Activated CD4-positive, alpha-beta T cell treated with anti-CD3 and anti-CD28 coated beads, Interleukin-2, amount 10 ng/mL, durations not matched to agents 24 days and 14 days (primary cell): ENCODE data around the gene PLCB3. TPM values are rescaled to one million over a fixed set of nuclear protein-coding genes. Genes with fewer than 3 reads are reported as not detected.

Experiments
- DNase-seq: peaks from one replicate; pipeline ENCODE4 v3.0.0; 2022
- H3K27ac Mint-ChIP-seq: one replicate; pipeline ENCODE4 v1.8.0; 2022; ENCODE audit warnings: mild to moderate bottlenecking, mixed read lengths
- H3K27me3 Mint-ChIP-seq: one replicate; pipeline ENCODE4 v1.8.0; 2022; ENCODE audit warnings: mixed read lengths
- H3K36me3 Mint-ChIP-seq: one replicate; pipeline ENCODE4 v1.8.0; 2022; ENCODE audit warnings: low read depth, mild to moderate bottlenecking, mixed read lengths
- H3K4me1 Mint-ChIP-seq: one replicate; pipeline ENCODE4 v1.8.0; 2021; ENCODE audit warnings: mixed read lengths
- H3K4me3 Mint-ChIP-seq: one replicate; pipeline ENCODE4 v1.8.0; 2022; ENCODE audit warnings: mild to moderate bottlenecking, moderate library complexity, mixed read lengths
- H3K9me3 Mint-ChIP-seq: one replicate; pipeline ENCODE4 v1.8.0; 2021; ENCODE audit warnings: mixed read lengths
- intact Hi-C: fragments of 100-400 bp; cut with micrococcal nuclease; formaldehyde crosslinking; loops from one replicate; pipeline ENCODE4 v1.15.1; 2023
- total RNA-seq: library from RNA; stranded (reverse); gene quantifications from 2 replicates; pipeline ENCODE4 v1.2.3, GENCODE V29; 2022

Gene PLCB3
- total RNA-seq, 1 donor from 2014 or later, result 16.6 TPM

DNA sequence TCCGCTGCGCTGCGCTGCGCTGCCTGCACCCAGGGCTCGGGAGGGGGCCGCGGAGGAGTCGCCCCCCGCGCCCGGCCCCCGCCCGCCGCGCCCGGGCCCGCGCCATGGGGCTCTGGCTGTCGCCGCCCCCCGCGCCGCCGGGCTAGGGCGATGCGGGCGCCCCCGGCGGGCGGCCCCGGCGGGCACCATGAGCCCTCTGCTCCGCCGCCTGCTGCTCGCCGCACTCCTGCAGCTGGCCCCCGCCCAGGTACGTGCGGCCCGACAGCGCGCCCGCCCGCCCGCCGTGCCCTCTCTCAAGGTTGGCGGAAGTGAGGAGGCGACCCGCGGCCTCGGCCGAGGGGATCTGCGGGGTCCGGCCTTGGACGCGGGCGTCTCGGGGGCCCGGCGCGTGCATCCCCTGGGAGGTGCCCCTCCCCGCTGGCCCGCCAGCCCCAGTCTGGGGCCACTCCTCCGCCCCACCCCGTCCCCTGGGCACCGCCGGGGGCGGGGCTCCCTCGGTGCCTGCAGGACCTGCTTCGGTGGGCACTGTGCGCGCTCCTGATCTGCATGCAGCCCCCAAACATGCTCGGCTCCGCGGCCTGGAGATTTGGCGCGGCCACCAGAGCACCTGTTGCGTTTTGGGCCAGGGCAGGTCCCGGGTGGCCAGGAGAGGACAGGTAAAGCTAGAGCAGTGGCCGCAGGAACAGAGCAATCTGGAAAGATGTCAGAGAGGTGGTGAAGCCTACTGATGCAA lies 16.5 kb upstream of the PLCB3 start:
- H3K36me3 Mint-ChIP-seq, result peaks cover 15% of the 10 kb centered on the region
- H3K4me1 Mint-ChIP-seq, result peaks cover 40% of the 10 kb centered on the region
- DNase-seq, result peak; percentile 88
- no peaks in the 10 kb centered on the region for H3K27me3 Mint-ChIP-seq
- H3K4me3 Mint-ChIP-seq, result peak overlapping the region; percentile 91
- no peaks in the 10 kb centered on the region for H3K9me3 Mint-ChIP-seq
- intact Hi-C loops, result no loop called here
- H3K27ac Mint-ChIP-seq, result peak overlapping the region; percentile 79

GRCh38 chr11:64235437-64236161 lies 15.7 kb upstream of the PLCB3 start:
- no peaks in the 10 kb centered on the region for H3K27me3 Mint-ChIP-seq
- H3K27ac Mint-ChIP-seq, result peak overlapping the region; percentile 79
- peak overlapping the region; percentile 91 for H3K4me3 Mint-ChIP-seq
- intact Hi-C loops, result no loop called here
- no peak for DNase-seq
- H3K9me3 Mint-ChIP-seq, result no peaks in the 10 kb centered on the region
- peaks cover 21% of the 10 kb centered on the region for H3K36me3 Mint-ChIP-seq
- H3K4me1 Mint-ChIP-seq, result peaks cover 46% of the 10 kb centered on the region

- intact Hi-C loops, result no loop called here
- no peak overlapping the region for H3K4me3 Mint-ChIP-seq
- no peak for DNase-seq
- H3K27ac Mint-ChIP-seq, result no peak overlapping the region
- no peaks in the 10 kb centered on the region for H3K9me3 Mint-ChIP-seq
- peaks cover 26% of the 10 kb centered on the region for H3K36me3 Mint-ChIP-seq
- H3K4me1 Mint-ChIP-seq, result peaks cover 40% of the 10 kb centered on the region
- no peaks in the 10 kb centered on the region for H3K27me3 Mint-ChIP-seq
Measured at GRCh38 chr11:64237484-64237951, 13.8 kb upstream of the PLCB3 start.

GRCh38 chr11:64238076-64238475 lies 13.3 kb upstream of the PLCB3 start:
- intact Hi-C loops, result no loop called here
- H3K4me3 Mint-ChIP-seq, result peak overlapping the region; percentile 9
- no peaks in the 10 kb centered on the region for H3K27me3 Mint-ChIP-seq
- H3K4me1 Mint-ChIP-seq, result peaks cover 42% of the 10 kb centered on the region
- no peaks in the 10 kb centered on the region for H3K9me3 Mint-ChIP-seq
- DNase-seq, result no peak
- peak overlapping the region; percentile 40 for H3K27ac Mint-ChIP-seq
- H3K36me3 Mint-ChIP-seq, result peaks cover 29% of the 10 kb centered on the region

DNA sequence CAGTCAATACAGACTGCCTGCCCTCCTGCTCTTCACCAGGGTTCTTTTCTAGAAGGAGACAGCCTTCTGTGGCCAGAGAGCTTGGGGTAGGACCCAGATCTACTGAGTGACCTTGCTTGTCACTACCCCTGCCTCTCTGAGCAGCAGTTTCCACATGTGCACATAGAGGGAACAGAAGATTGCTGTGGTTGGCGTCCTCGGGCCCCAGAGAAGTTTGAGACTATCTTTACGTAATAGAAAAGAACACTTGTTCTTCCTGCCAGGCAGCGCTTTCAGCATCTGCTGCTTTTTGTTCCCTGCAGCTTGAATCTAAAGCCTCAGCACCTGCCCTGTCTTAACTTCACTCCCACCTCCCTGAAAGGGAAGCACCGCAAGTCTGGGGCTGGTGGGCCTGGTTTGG lies 12.3 kb upstream of the PLCB3 start:
- intact Hi-C loops, result no loop called here
- peak overlapping the region; percentile 48 for H3K27ac Mint-ChIP-seq
- H3K36me3 Mint-ChIP-seq, result peaks cover 39% of the 10 kb centered on the region
- H3K27me3 Mint-ChIP-seq, result no peaks in the 10 kb centered on the region
- DNase-seq, result no peak
- no peak overlapping the region for H3K4me3 Mint-ChIP-seq
- no peaks in the 10 kb centered on the region for H3K9me3 Mint-ChIP-seq
- peaks cover 44% of the 10 kb centered on the region for H3K4me1 Mint-ChIP-seq

DNA sequence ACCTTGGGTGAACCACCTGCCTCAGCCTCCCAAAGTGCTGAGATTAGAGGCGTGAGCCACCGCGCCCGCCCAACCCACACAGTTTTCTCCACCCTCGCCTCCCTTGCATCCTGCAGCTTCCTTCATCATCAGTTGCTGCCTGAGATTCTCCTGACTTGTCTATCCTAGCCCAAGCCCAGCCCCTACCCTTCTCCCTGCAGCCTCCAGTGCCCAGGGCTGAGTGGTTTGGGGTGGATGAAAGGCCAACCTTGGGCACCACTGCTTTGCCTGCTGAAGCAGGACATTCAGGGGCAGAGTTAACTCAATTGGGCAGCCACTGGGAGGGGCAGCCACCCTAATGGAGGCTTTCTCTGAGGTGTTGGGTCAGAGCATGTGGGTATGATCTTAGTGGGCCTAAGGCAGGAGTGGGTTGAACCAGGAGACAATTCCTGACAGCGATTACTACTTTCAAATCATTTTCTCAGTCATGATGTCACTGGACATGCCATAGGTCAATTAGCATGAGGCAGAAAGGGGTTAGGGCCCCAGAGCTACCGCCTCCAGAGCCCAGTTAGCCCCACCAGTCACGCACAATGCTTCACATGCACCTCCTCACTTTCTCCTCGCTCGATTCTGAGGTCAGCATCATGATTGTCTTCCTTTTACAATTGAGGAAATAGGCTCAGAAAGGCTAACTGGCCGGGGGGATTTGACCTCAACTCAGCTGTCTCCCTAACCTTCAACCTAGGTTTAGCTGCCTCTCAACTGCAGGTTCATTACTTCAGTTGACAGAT lies 11.5 kb upstream of the PLCB3 start:
- H3K4me3 Mint-ChIP-seq, result peak overlapping the region; percentile 95
- H3K27ac Mint-ChIP-seq, result peak overlapping the region; percentile 97
- H3K36me3 Mint-ChIP-seq, result peaks cover 41% of the 10 kb centered on the region
- H3K9me3 Mint-ChIP-seq, result no peaks in the 10 kb centered on the region
- H3K27me3 Mint-ChIP-seq, result no peaks in the 10 kb centered on the region
- intact Hi-C loops, result loop anchor here (2.0 to 10.0 kb wide), 5 partner anchors 33 to 1635 kb away; partner anchors contain the start of genes BAD, FERMT3, GPR137 and MTA2
- peaks cover 44% of the 10 kb centered on the region for H3K4me1 Mint-ChIP-seq
- DNase-seq, result no peak

DNA sequence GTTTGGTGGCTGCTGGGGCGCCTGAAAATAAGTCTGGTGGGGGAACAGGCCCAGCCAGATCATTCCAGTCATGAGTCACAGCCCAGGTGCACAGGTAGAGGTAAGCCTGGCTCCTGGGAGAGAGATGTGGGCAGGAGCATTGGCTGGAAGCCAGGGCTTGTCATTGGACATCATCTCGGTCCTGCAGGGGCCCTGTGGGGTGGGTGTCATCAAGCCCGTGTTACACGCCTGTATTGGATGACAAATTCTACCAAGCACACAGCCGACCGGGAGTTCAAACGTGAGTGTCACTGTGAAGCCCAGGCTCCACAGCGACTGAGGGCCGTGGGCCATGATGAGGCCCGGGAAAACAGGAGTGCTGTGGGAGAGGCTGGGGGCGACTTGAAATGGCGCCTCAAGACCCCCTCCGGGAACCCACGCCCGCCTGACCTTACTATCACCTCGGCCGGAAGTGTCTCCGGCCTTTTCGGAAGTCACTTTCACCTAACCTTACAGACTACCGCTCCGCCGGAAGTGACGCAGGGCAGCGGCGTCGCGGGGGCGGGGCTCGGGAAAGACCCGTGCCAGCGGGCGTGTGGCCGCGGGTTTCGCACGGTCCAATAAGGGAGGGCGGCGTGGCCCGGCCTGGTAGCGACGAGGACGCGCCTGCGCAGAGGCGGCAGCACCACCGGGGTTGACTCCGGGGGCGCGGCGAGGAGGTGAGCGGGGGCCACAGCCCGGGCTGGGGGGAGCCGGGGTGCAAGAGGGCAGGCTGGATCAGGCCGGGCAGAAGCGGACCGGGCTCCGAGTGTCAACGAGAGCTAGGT lies 10.7 kb upstream of the PLCB3 start, which contains the start of gene FKBP2:
Gene FKBP2 (plus strand): TSS at position 661 of the 806 bp plus-strand sequence. CDS start 1,293 bp downstream, outside the sequence.
- intact Hi-C loops, result loop anchor here (1.0 to 10.0 kb wide), 7 partner anchors 10 to 1636 kb away; partner anchors contain the start of genes BAD, DNAJC4, FERMT3 and GPR137
- Mint-ChIP-seq H3K4me1 (peaks cover 40% of the 10 kb centered on the region), H3K36me3 (peaks cover 41% of the 10 kb centered on the region), H3K9me3 (no peaks in the 10 kb centered on the region), H3K27ac (peak within 1 kb of the TSS; percentile 97), H3K27me3 (no peaks in the 10 kb centered on the region), H3K4me3 (peak within 1 kb of the TSS; percentile 95)
- DNase-seq, result peak; percentile 100

- Mint-ChIP-seq H3K9me3 (no peaks in the 10 kb centered on the region), H3K4me1 (peaks cover 39% of the 10 kb centered on the region), H3K36me3 (peaks cover 41% of the 10 kb centered on the region), H3K27me3 (no peaks in the 10 kb centered on the region), H3K4me3 (peak overlapping the region; percentile 95), H3K27ac (peak overlapping the region; percentile 97)
- intact Hi-C loops, result loop anchor here (1.0 to 10.0 kb wide), 7 partner anchors 11 to 1636 kb away; partner anchors contain the start of genes BAD, DNAJC4, FERMT3 and GPR137
- DNase-seq, result peak; percentile 100
Measured at GRCh38 chr11:64241241-64241490, 10.2 kb upstream of the PLCB3 start.

DNA sequence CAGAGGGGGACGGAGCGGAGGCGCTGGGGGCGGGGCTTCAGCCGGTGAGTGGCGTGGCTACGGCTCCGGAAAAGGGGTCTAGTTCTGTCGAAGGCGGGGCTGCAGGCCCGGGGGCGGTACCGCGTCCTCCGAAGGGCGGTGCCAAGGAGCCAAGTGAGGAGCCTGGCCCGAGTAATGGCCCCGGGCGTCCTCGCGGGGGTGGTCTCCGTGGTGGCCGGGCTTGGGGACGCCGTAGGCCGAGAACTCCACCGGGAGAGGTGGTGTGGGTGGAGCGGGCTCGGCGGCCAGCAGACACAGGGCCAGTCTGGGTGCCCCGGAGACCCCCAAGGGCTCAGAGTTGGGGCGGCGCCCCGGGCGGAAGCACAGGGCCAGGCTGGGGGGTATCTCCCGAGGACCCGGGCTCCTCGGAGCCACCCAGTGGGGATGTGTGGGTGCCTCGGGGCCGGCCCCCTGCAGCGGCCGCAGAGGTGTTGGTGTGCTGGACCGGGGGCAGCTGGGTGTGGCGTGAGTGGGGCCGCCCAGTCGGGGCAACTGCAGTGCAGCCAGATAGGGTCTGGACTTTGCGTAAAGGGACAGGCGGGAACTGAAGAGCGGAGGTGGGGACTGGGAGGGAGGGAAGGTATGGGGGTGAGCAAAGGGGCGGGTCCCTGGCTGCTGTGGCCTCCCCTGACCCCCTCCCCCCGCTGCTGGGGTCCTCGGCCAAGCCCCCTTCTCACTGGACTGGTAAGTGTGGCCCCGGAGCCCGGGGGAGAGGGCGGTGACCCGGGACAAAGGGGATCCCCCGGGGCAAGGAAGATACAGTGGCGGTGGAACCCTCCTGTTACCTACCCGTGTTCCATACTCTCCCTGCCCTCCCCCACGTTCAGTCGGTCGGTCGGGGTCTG lies 9.6 kb upstream of the PLCB3 start:
- no peaks in the 10 kb centered on the region for H3K9me3 Mint-ChIP-seq
- intact Hi-C loops, result loop anchor here (1.0 to 10.0 kb wide), 7 partner anchors 11 to 1637 kb away; partner anchors contain the start of genes BAD, DNAJC4, FERMT3 and GPR137
- H3K36me3 Mint-ChIP-seq, result peaks cover 41% of the 10 kb centered on the region
- no peak for DNase-seq
- peak overlapping the region; percentile 97 for H3K27ac Mint-ChIP-seq
- H3K27me3 Mint-ChIP-seq, result no peaks in the 10 kb centered on the region
- H3K4me3 Mint-ChIP-seq, result peak overlapping the region; percentile 95
- peaks cover 39% of the 10 kb centered on the region for H3K4me1 Mint-ChIP-seq

DNA sequence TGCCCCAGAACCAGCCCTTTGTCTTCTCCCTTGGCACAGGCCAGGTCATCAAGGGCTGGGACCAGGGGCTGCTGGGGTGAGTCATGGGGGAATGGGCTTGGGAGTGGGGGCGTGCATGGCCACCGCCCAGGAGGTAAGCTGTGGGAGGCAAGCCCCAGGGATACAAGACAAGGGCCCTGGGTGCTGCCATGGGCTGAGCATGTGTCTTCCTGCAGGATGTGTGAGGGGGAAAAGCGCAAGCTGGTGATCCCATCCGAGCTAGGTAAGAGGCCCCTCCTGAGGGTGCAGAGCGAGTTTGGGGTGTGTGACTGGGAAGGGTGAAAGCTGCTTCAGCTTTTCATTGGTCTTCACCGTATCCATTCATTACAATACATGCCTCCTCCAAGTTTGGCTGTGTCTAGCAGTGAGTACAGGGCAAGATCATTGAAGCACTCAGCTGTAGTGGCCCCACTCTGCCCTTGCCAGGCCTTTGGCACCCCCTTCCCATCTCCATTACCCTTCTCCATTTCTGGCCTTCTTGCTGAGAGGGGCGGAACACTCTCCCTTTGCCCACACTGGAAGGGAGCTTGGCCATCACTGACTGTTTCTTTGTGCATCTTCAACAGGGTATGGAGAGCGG lies 8.0 kb upstream of the PLCB3 start:
- H3K27me3 Mint-ChIP-seq, result no peaks in the 10 kb centered on the region
- H3K36me3 Mint-ChIP-seq, result peaks cover 31% of the 10 kb centered on the region
- peak overlapping the region; percentile 95 for H3K4me3 Mint-ChIP-seq
- H3K9me3 Mint-ChIP-seq, result no peaks in the 10 kb centered on the region
- intact Hi-C loops, result loop anchor here (10.0 kb wide), 1 partner anchor 1639 kb away; the partner anchor contains the start of gene MTA2
- peaks cover 32% of the 10 kb centered on the region for H3K4me1 Mint-ChIP-seq
- no peak for DNase-seq
- H3K27ac Mint-ChIP-seq, result peak overlapping the region; percentile 16

DNA sequence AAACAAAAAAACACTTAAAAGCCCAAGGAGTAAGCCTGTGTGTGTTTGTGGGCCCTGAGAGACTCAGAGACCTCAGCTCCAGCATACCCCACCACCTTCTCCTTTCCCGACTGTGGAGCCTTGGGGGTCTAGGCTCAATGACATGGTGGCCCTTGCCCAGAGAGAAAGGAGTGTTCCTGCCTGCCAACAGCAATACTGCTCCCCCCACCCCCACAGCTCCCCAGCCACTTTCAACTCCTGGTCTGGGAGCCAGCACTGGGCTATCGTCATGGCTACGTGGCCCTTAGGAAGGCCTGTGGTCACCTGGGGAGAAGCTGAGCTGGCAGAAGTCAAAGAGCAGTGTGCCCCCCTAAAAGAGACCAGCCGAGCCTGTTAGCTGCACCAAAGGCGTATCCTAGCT lies 7.2 kb upstream of the PLCB3 start:
- no peaks in the 10 kb centered on the region for H3K27me3 Mint-ChIP-seq
- intact Hi-C loops, result loop anchor here (10.0 kb wide), 1 partner anchor 1639 kb away; the partner anchor contains the start of gene MTA2
- peaks cover 26% of the 10 kb centered on the region for H3K4me1 Mint-ChIP-seq
- H3K4me3 Mint-ChIP-seq, result peak overlapping the region; percentile 95
- H3K9me3 Mint-ChIP-seq, result no peaks in the 10 kb centered on the region
- H3K27ac Mint-ChIP-seq, result peak overlapping the region; percentile 45
- peaks cover 27% of the 10 kb centered on the region for H3K36me3 Mint-ChIP-seq
- no peak for DNase-seq

GRCh38 chr11:64244966-64245365 lies 6.4 kb upstream of the PLCB3 start:
- Mint-ChIP-seq H3K36me3 (peaks cover 27% of the 10 kb centered on the region), H3K4me3 (peak overlapping the region; percentile 90), H3K27ac (peak overlapping the region; percentile 41), H3K9me3 (no peaks in the 10 kb centered on the region), H3K4me1 (peaks cover 26% of the 10 kb centered on the region), H3K27me3 (no peaks in the 10 kb centered on the region)
- intact Hi-C loops, result loop anchor here (10.0 kb wide), 1 partner anchor 1640 kb away; the partner anchor contains the start of gene MTA2
- no peak for DNase-seq
